ENCODE results near the gene CASP2.

- TF ChIP-seq POLR2A (IDR thresholded peaks at IDR 0.05) (no peak), CTCF (IDR thresholded peaks at IDR 0.05) (no peak)
These were observed 29.3 kb upstream of the CASP2 start for GRCh38 chr7:143258831-143259230.

All from Peyer's patch (tissue), 4 donors.